GM12873 (cell line): ENCODE results near the gene NOP9.

Experiments used
- TF ChIP-seq, protein P1 (sequence below): IDR thresholded peaks from 2 replicates; pipeline ENCODE4 v1.5.1; 2012; ENCODE audit warnings: low read depth, mild to moderate bottlenecking, moderate library complexity, low read length, control low read depth; ENCODE audit not compliant: insufficient read depth; ENCODE audit errors: missing control alignments

The NOP9 gene

GRCh38 chr14:24255438-24255837 is 44.2 kb upstream of the NOP9 start:
- TF ChIP-seq, protein P1, sequence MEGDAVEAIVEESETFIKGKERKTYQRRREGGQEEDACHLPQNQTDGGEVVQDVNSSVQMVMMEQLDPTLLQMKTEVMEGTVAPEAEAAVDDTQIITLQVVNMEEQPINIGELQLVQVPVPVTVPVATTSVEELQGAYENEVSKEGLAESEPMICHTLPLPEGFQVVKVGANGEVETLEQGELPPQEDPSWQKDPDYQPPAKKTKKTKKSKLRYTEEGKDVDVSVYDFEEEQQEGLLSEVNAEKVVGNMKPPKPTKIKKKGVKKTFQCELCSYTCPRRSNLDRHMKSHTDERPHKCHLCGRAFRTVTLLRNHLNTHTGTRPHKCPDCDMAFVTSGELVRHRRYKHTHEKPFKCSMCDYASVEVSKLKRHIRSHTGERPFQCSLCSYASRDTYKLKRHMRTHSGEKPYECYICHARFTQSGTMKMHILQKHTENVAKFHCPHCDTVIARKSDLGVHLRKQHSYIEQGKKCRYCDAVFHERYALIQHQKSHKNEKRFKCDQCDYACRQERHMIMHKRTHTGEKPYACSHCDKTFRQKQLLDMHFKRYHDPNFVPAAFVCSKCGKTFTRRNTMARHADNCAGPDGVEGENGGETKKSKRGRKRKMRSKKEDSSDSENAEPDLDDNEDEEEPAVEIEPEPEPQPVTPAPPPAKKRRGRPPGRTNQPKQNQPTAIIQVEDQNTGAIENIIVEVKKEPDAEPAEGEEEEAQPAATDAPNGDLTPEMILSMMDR, result no peak

GRCh38 chr14:24255931-24256711 is 43.5 kb upstream of the NOP9 start:
- TF ChIP-seq, protein P1, result no peak

- TF ChIP-seq, protein P1, result no peak
Observed at GRCh38 chr14:24256960-24257359, 42.7 kb upstream of the NOP9 start.

- TF ChIP-seq, protein P1, result no peak
Observed at GRCh38 chr14:24258119-24258518, 41.5 kb upstream of the NOP9 start.

- TF ChIP-seq, protein P1, result no peak
Observed at GRCh38 chr14:24258548-24259265, 40.9 kb upstream of the NOP9 start.

DNA sequence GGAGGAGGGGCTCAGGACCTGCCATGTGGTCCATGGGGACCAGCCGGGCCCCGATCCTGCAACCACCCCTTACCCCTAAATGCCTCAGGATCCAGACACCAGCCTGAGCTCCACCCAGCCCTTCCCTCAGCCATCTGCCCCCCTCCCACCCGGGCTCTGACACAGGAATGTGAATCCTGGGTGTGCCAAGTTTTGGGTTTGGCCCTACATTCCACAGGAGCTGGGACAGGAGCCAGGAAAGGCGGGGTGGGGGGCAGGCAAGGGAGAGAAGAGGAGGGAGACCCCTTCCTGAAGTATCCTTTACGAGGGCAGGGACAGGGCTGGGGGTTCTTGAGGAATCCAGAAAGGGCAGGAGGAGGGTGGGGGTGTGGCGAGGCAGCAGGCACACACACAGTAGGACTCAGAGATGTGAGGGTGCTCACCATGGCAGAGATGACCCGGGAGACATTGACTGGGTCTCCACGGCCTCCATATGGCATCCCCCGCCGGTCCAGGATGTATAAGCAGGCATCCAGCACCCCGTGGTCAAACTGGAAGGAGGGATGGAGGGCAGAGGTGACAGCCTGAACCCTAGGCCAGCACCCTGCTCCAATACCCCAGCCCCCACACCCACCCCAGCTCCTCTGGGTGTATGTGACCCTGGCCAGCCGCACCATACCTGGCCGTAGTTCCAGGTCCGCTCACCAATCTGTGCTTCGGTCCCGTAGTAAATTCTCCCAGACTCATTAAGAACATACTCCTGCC is 40.2 kb upstream of the NOP9 start:
- TF ChIP-seq, protein P1, result no peak

DNA sequence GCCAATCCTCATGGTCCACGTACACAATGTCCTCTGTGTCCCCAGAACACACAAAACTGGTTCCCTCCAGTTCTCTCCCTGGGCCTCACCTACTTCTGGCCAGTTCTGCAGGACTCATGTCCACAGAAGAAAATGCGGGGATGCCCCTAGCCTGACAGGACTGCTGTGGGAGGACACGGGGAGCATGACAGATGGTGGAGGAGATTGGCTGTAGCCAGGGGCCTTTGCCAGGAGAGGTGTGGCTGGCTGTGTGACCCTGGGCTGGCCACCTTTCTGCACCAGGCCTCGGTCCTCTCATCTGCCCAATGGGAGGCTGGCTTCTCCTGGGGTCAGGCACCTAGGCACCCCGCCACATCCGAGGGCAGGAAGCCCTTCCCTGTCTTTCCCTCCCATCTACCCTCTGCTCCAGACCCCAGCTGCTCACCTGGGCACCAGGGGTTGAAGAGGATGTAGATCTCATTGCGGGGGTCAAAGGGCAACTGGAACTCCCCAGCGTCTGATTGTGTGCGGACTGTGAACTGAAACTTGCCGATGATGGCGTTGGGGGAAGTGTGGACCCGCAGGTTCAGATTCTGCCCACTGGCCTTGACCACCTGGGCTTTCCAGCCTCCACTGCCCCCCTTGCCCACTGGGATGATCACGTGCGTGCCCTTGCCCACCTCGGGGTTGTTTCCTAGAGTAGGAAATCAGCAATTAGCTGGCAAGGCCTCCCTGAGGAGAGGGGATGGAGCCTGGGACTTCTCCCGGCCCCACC is 39.4 kb upstream of the NOP9 start:
- TF ChIP-seq, protein P1, result no peak
